ENCODE measurements around the gene DOCK1.

GRCh38 chr10:127082651-127083050 is 177.4 kb downstream of the DOCK1 start:
- TF ChIP-seq, protein P1, sequence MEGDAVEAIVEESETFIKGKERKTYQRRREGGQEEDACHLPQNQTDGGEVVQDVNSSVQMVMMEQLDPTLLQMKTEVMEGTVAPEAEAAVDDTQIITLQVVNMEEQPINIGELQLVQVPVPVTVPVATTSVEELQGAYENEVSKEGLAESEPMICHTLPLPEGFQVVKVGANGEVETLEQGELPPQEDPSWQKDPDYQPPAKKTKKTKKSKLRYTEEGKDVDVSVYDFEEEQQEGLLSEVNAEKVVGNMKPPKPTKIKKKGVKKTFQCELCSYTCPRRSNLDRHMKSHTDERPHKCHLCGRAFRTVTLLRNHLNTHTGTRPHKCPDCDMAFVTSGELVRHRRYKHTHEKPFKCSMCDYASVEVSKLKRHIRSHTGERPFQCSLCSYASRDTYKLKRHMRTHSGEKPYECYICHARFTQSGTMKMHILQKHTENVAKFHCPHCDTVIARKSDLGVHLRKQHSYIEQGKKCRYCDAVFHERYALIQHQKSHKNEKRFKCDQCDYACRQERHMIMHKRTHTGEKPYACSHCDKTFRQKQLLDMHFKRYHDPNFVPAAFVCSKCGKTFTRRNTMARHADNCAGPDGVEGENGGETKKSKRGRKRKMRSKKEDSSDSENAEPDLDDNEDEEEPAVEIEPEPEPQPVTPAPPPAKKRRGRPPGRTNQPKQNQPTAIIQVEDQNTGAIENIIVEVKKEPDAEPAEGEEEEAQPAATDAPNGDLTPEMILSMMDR (IDR thresholded peaks at IDR 0.05; ENCODE audit: low read depth, low read length) = no peak
- no peak for TF ChIP-seq POLR2A (IDR thresholded peaks at IDR 0.05; ENCODE audit: extremely low read depth, insufficient read length)

Measured in NB4 (cell line).